HepG2 (cell line): ENCODE results near the gene LLGL1. TPM values are rescaled to one million over a fixed set of nuclear protein-coding genes. Genes with fewer than 3 reads are reported as not detected.
A peak's percentile ranks its signal among the peaks of the same experiment; 100 is the strongest.

ENCODE experiments used
- ATF1 ChIP-seq: IDR thresholded peaks from 2 replicates; pipeline ENCODE4 v1.6.1; 2016; ENCODE audit warnings: mild to moderate bottlenecking, control low read depth
- ATF7-NPFF ChIP-seq: sonication (generic); formaldehyde crosslinking; IDR thresholded peaks from 2 replicates; pipeline ENCODE4 v1.8.1; 2023; ENCODE audit warnings: mild to moderate bottlenecking, low read depth, missing genetic modification reagents, moderate library complexity
- KLF16 ChIP-seq, 2 experiments: sonication (generic) in 1 of 2; formaldehyde crosslinking in 1 of 2; IDR thresholded peaks; 2 replicates each; pipeline versions ENCODE4 v1.6.1 to v1.8.0; 2016 to 2023; ENCODE audit warnings: missing genetic modification reagents in 2 of 2, missing compliant biosample characterization in 1 of 2
- NFYB ChIP-seq: sonication (generic); formaldehyde crosslinking; IDR thresholded peaks from 2 replicates; pipeline ENCODE4 v1.4.0; 2020; ENCODE audit warnings: missing genetic modification reagents
- RNF2 ChIP-seq: fragments of 450-650 bp; conservative IDR thresholded peaks from 2 replicates; pipeline ENCODE4 v1.6.1; 2016; ENCODE audit warnings: low read depth
- SIX4 ChIP-seq: sonication (generic); formaldehyde crosslinking; IDR thresholded peaks from 2 replicates; pipeline ENCODE4 v1.4.0; 2020; ENCODE audit warnings: missing genetic modification reagents
- SRF ChIP-seq: IDR thresholded peaks from 2 replicates; pipeline ENCODE4 v1.6.1; 2011; ENCODE audit warnings: mild to moderate bottlenecking, low read depth, low read length, moderate library complexity
- TBX2 ChIP-seq: sonication (generic); formaldehyde crosslinking; IDR thresholded peaks from 2 replicates; pipeline ENCODE4 v1.5.0; 2020; ENCODE audit warnings: missing genetic modification reagents, mild to moderate bottlenecking, borderline replicate concordance
- TFDP2 ChIP-seq: sonication (generic); formaldehyde crosslinking; IDR thresholded peaks from 2 replicates; pipeline ENCODE4 v1.4.0; 2020; ENCODE audit warnings: missing genetic modification reagents
- YEATS2 ChIP-seq: sonication (generic); formaldehyde crosslinking; IDR thresholded peaks from 2 replicates; pipeline ENCODE4 v1.4.0; 2020; ENCODE audit warnings: missing genetic modification reagents, borderline replicate concordance
- ZFP1 ChIP-seq: IDR thresholded peaks from 2 replicates; pipeline ENCODE4 v1.6.1; 2016
- ZNF225 ChIP-seq: sonication (generic); formaldehyde crosslinking; IDR thresholded peaks from 2 replicates; pipeline ENCODE4 v1.4.0; 2020; ENCODE audit warnings: mild to moderate bottlenecking, missing genetic modification reagents
- ZNF24 ChIP-seq: fragments of 450-650 bp; IDR thresholded peaks from 2 replicates; pipeline ENCODE4 v1.6.1; 2017; ENCODE audit warnings: antibody characterized with exemption, mild to moderate bottlenecking
- ZNF264 ChIP-seq: sonication (generic); formaldehyde crosslinking; IDR thresholded peaks from 2 replicates; pipeline ENCODE4 v1.4.0; 2020; ENCODE audit warnings: missing genetic modification reagents
- ZNF30 ChIP-seq: sonication (generic); formaldehyde crosslinking; IDR thresholded peaks from 2 replicates; pipeline ENCODE4 v1.5.0; 2020; ENCODE audit warnings: mild to moderate bottlenecking, missing genetic modification reagents
- ZNF337 ChIP-seq: sonication (generic); formaldehyde crosslinking; IDR thresholded peaks from 2 replicates; pipeline ENCODE4 v1.5.1; 2020; ENCODE audit warnings: missing genetic modification reagents, low read depth, mild to moderate bottlenecking, borderline replicate concordance
- ZNF430 ChIP-seq: sonication (generic); formaldehyde crosslinking; IDR thresholded peaks from 2 replicates; pipeline ENCODE4 v1.9.0; 2021; ENCODE audit warnings: mild to moderate bottlenecking, missing genetic modification reagents
- ZNF660 ChIP-seq: sonication (generic); formaldehyde crosslinking; IDR thresholded peaks from 2 replicates; pipeline ENCODE4 v1.5.1; 2020; ENCODE audit warnings: mild to moderate bottlenecking, low read depth, missing genetic modification reagents, borderline replicate concordance
- ZNF747 ChIP-seq: sonication (generic); formaldehyde crosslinking; IDR thresholded peaks from 2 replicates; pipeline ENCODE4 v1.8.1; 2023; ENCODE audit warnings: missing genetic modification reagents, mild to moderate bottlenecking, borderline replicate concordance
- ZNF777 ChIP-seq: sonication (generic); formaldehyde crosslinking; IDR thresholded peaks from 2 replicates; pipeline ENCODE4 v1.4.0; 2020; ENCODE audit warnings: missing genetic modification reagents
- ZNF788 ChIP-seq: sonication (generic); formaldehyde crosslinking; IDR thresholded peaks from 2 replicates; pipeline ENCODE4 v1.5.0; 2020; ENCODE audit warnings: mild to moderate bottlenecking, missing genetic modification reagents, borderline replicate concordance
- ZSCAN12 ChIP-seq: sonication (generic); formaldehyde crosslinking; IDR thresholded peaks from 2 replicates; pipeline ENCODE4 v1.9.0; 2021; ENCODE audit warnings: mild to moderate bottlenecking, missing genetic modification reagents
- polyA plus RNA-seq, 8 experiments: library from polyadenylated mRNA; depleted of rRNA in 3 of 8; stranded (reverse) in 7 of 8; unstranded in 1 of 8; fragments of >200 nt; fragmentation: Illumina TruSeq in 4 of 8; extraction: Trizol in 4 of 8; gene quantifications; 2 replicates each; pipeline versions ENCODE4 v1.2.1 to v1.2.3, GENCODE V29; 2011 to 2016; ENCODE audit warnings: low read depth in 4 of 8, missing spikeins in 1 of 8, mixed read lengths in 1 of 8; ENCODE audit not compliant: insufficient read depth in 1 of 8
- total RNA-seq, 5 experiments: library from RNA; depleted of rRNA; stranded (reverse); fragments of >200 nt; fragmentation: Illumina TruSeq; extraction: Trizol; gene quantifications; 2 replicates each; pipeline ENCODE4 v1.2.3, GENCODE V29; 2016; ENCODE audit warnings: low read depth in 1 of 5
- TF ChIP-seq, protein P1 (sequence below): sonication (generic); formaldehyde crosslinking; IDR thresholded peaks from 2 replicates; pipeline ENCODE4 v1.4.0; 2020; ENCODE audit warnings: missing genetic modification reagents
- TF ChIP-seq, protein P2 (sequence below): sonication (generic); formaldehyde crosslinking; IDR thresholded peaks from 2 replicates; pipeline ENCODE4 v1.8.0; 2022; ENCODE audit warnings: low read depth, missing genetic modification reagents

Gene LLGL1
- total and polyA plus RNA-seq, 2 of the 13 experiments (the other 11 are each of a cell fraction or from before 2014, with no cell fraction given), result 15.0 to 15.3 TPM

DNA sequence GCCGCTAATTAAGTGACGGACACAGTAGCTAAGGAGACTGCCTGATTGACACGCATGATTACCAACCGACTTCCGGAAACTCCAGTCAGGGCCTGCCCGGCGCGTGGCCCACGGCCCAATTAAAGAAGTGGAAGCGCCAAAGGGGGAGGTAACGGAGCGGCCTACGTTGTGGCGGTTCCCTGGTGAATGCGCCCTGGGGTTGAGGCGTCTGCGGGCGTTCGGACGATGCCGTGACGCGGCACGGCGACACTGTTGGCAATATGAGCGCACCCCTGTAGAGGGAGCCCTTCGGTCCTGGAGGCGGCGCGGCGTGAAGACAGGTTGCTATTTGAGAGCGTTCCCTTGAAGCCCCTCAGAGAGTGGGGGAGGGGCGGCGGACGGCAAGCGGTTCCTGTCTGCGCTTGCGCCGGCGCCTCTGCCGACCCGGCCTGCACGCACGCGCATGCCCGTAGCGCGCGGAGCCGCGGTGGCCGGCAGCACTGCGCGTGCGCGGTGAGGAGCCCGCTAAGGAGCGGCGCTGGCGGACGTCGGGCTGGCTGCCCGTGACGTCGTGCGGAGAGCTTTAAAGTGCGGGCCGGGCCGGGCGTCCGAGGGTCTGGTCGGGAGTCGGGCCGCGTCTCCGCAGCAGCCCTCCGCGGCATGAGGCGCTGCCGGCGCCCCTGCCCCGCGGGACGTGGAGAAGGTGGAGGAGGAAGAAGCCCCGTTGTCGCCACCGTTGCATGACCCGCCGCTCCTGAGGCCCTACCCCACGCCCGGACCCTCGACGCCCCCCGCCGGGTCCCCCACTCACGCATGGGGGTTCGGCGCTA lies 41.9 kb upstream of the LLGL1 start, which contains the start of gene ALKBH5 (continued):
- TF ChIP-seq, protein P1, sequence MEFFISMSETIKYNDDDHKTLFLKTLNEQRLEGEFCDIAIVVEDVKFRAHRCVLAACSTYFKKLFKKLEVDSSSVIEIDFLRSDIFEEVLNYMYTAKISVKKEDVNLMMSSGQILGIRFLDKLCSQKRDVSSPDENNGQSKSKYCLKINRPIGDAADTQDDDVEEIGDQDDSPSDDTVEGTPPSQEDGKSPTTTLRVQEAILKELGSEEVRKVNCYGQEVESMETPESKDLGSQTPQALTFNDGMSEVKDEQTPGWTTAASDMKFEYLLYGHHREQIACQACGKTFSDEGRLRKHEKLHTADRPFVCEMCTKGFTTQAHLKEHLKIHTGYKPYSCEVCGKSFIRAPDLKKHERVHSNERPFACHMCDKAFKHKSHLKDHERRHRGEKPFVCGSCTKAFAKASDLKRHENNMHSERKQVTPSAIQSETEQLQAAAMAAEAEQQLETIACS (CRISPR knock-in tag), result peak; percentile 82
- no peak for TF ChIP-seq ZNF225 (CRISPR knock-in tag)
- TF ChIP-seq ZSCAN12, result no peak
- TF ChIP-seq, protein P2, sequence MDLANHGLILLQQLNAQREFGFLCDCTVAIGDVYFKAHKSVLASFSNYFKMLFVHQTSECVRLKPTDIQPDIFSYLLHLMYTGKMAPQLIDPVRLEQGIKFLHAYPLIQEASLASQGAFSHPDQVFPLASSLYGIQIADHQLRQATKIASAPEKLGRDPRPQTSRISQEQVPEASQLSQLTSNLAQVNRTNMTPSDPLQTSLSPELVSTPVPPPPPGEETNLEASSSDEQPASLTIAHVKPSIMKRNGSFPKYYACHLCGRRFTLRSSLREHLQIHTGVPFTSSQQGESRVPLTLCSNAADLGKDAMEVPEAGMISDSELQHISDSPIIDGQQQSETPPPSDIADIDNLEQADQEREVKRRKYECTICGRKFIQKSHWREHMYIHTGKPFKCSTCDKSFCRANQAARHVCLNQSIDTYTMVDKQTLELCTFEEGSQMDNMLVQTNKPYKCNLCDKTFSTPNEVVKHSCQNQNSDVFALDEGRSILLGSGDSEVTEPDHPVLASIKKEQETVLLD (CRISPR knock-in tag), result no peak
- no peak for TF ChIP-seq ZNF660 (CRISPR knock-in tag)
- peak; percentile 72 for TF ChIP-seq ATF7-NPFF (CRISPR knock-in tag)
- TF ChIP-seq RNF2, result peak; percentile 59; the same call in 1 of the 2 replicates
- 0 out of 2 replicates have a peak, but pooled peaks have one; percentile 7 for TF ChIP-seq TBX2
- TF ChIP-seq ZFP1 (CRISPR knock-in tag), result no peak
- peak; percentile 55; the same call in 1 of the 2 replicates for TF ChIP-seq YEATS2 (CRISPR knock-in tag)
- TF ChIP-seq ZNF788 (CRISPR knock-in tag), result peak; percentile 67; the same call in 1 of the 2 replicates
- TF ChIP-seq TFDP2 (CRISPR knock-in tag), result peak; percentile 69
- TF ChIP-seq ZNF264 (CRISPR knock-in tag), result no peak
- peak; percentile 49; the same call in 1 of the 2 replicates for TF ChIP-seq ZNF430
- TF ChIP-seq ZNF337 (CRISPR knock-in tag), result peak; percentile 64; the same call in 1 of the 2 replicates
- no peak for TF ChIP-seq ZNF30 (CRISPR knock-in tag)
- no peak for TF ChIP-seq ZNF24
- TF ChIP-seq ZNF777 (CRISPR knock-in tag), result peak; percentile 84
- TF ChIP-seq NFYB (CRISPR knock-in tag), result peak; percentile 92
- TF ChIP-seq SRF, result peak; percentile 35; the same call in 1 of the 2 replicates
- no peak; the same call in 1 of the 2 replicates for TF ChIP-seq ATF1 (CRISPR knock-in tag)
- peak; percentile 44; the same call in 1 of the 2 replicates for TF ChIP-seq ZNF747 (CRISPR knock-in tag)
- TF ChIP-seq KLF16 (CRISPR knock-in tag; IDR thresholded peaks at IDR 0.05), result peak in 1 of 2 experiments; percentile 51; a peak in 1 of 4 replicates
- TF ChIP-seq SIX4 (CRISPR knock-in tag), result no peak; the same call in 1 of the 2 replicates
